Stomach smooth muscle (tissue), 2 donors: Measurements from ENCODE around the gene ZNF844.

Experiments
- H3K27ac ChIP-seq: one replicate; pipeline ENCODE4 v1.7.0; 2013; ENCODE audit warnings: mild to moderate bottlenecking, low read length, inconsistent platforms
- H3K27me3 ChIP-seq, 2 donors: one replicate each; pipeline ENCODE4 v1.7.0; 2013; ENCODE audit warnings: low read length in 2 of 2; ENCODE audit not compliant: insufficient read depth in 2 of 2, control insufficient read depth in 1 of 2
- H3K36me3 ChIP-seq, 2 donors: one replicate each; pipeline ENCODE4 v1.7.0; 2013; ENCODE audit warnings: low read length in 2 of 2; ENCODE audit not compliant: control insufficient read depth in 2 of 2, insufficient read depth in 2 of 2
- H3K4me1 ChIP-seq: one replicate; pipeline ENCODE4 v1.7.0; 2013; ENCODE audit warnings: low read length; ENCODE audit not compliant: control insufficient read depth, insufficient read depth
- H3K4me3 ChIP-seq, 2 donors: one replicate each; pipeline ENCODE4 v1.7.0; 2013; ENCODE audit warnings: low read length in 2 of 2
- H3K9ac ChIP-seq, 2 donors: one replicate each; pipeline ENCODE4 v1.7.0; 2013; ENCODE audit warnings: low read length in 2 of 2, mild to moderate bottlenecking in 1 of 2
- H3K9me3 ChIP-seq, 2 donors: one replicate each; pipeline ENCODE4 v1.7.0; 2013; ENCODE audit warnings: low read length in 2 of 2; ENCODE audit not compliant: control insufficient read depth in 2 of 2
- donor health status: healthy.
- donor health status: Pancreatic carcinoma.

Gene ZNF844

GRCh38 chr19:12064590-12065538 is at the start of gene ZNF844:
ZNF844 (plus strand) TSS chr19:12064731; CDS start chr19:12064874, 143 bp downstream.
- Histone ChIP-seq H3K9me3 (peaks cover 0 to 3% of the 10 kb centered on the region in 2 donors), H3K27me3 (no peaks in the 10 kb centered on the region), H3K27ac (peak within 1 kb of the TSS; percentile 96), H3K9ac (peak within 1 kb of the TSS; percentile 86 to 99), H3K4me1 (peaks cover 12% of the 10 kb centered on the region), H3K36me3 (peaks cover 0 to 3% of the 10 kb centered on the region in 2 donors), H3K4me3 (peak within 1 kb of the TSS; percentile 85 to 93)

GRCh38 chr19:12015015-12015752 is 49.3 kb upstream of the ZNF844 start:
- no peak overlapping the region for H3K27ac ChIP-seq
- H3K9ac ChIP-seq = no peak overlapping the region
- no peak overlapping the region for H3K4me3 ChIP-seq
- no peaks in the 10 kb centered on the region for H3K4me1 ChIP-seq
- peaks cover 33% of the 10 kb centered on the region in 2 donors for H3K36me3 ChIP-seq
- peaks cover 20 to 23% of the 10 kb centered on the region in 2 donors for H3K9me3 ChIP-seq
- H3K27me3 ChIP-seq = no peaks in the 10 kb centered on the region

GRCh38 chr19:12015753-12016116 is 48.8 kb upstream of the ZNF844 start:
- Histone ChIP-seq H3K27ac (no peak overlapping the region), H3K36me3 (peaks cover 33% of the 10 kb centered on the region in 2 donors), H3K9ac (no peak overlapping the region), H3K4me1 (no peaks in the 10 kb centered on the region), H3K9me3 (peaks cover 20 to 23% of the 10 kb centered on the region in 2 donors), H3K4me3 (no peak overlapping the region), H3K27me3 (no peaks in the 10 kb centered on the region)

GRCh38 chr19:12034198-12034597 is 30.3 kb upstream of the ZNF844 start:
- H3K27ac ChIP-seq = no peak overlapping the region
- H3K27me3 ChIP-seq = no peaks in the 10 kb centered on the region
- H3K4me1 ChIP-seq = peaks cover 16% of the 10 kb centered on the region
- H3K9ac ChIP-seq = peak overlapping the region; percentile 96 to 97
- H3K9me3 ChIP-seq = no peaks in the 10 kb centered on the region
- H3K4me3 ChIP-seq = peak overlapping the region; percentile 69 to 93
- no peaks in the 10 kb centered on the region for H3K36me3 ChIP-seq

GRCh38 chr19:12034620-12035019 is 29.9 kb upstream of the ZNF844 start:
- Histone ChIP-seq H3K4me3 (peak overlapping the region; percentile 69 to 93), H3K9me3 (no peaks in the 10 kb centered on the region), H3K9ac (peak overlapping the region; percentile 96 to 97), H3K4me1 (peaks cover 16% of the 10 kb centered on the region), H3K27ac (no peak overlapping the region), H3K27me3 (no peaks in the 10 kb centered on the region), H3K36me3 (no peaks in the 10 kb centered on the region)

- peak within 1 kb of the TSS; percentile 88 for H3K27ac ChIP-seq
- H3K36me3 ChIP-seq = no peaks in the 10 kb centered on the region
- peak within 1 kb of the TSS; percentile 96 to 97 for H3K9ac ChIP-seq
- peaks cover 16% of the 10 kb centered on the region for H3K4me1 ChIP-seq
- H3K9me3 ChIP-seq = no peaks in the 10 kb centered on the region
- no peaks in the 10 kb centered on the region for H3K27me3 ChIP-seq
- peak within 1 kb of the TSS; percentile 69 to 93 for H3K4me3 ChIP-seq
These were observed 29.0 kb upstream of the ZNF844 start, which contains the start of gene ZNF433 for GRCh38 chr19:12035220-12036172. ZNF433 (minus strand) TSS chr19:12035679; CDS start chr19:12035539, 140 bp downstream.

- Histone ChIP-seq H3K27ac (no peak overlapping the region), H3K9ac (no peak overlapping the region), H3K4me3 (no peak overlapping the region), H3K9me3 (peaks cover 6 to 15% of the 10 kb centered on the region in 2 donors), H3K36me3 (no peaks in the 10 kb centered on the region), H3K4me1 (no peaks in the 10 kb centered on the region), H3K27me3 (no peaks in the 10 kb centered on the region)
These were observed 21.6 kb upstream of the ZNF844 start for GRCh38 chr19:12042893-12043292.

GRCh38 chr19:12043752-12044422 is 20.6 kb upstream of the ZNF844 start:
- H3K4me1 ChIP-seq = no peaks in the 10 kb centered on the region
- no peak overlapping the region for H3K27ac ChIP-seq

GRCh38 chr19:12047868-12048267 is 16.7 kb upstream of the ZNF844 start:
- H3K9ac ChIP-seq = no peak overlapping the region
- no peak overlapping the region for H3K27ac ChIP-seq
- peaks cover 6 to 15% of the 10 kb centered on the region in 2 donors for H3K9me3 ChIP-seq
- no peaks in the 10 kb centered on the region for H3K36me3 ChIP-seq
- no peaks in the 10 kb centered on the region for H3K27me3 ChIP-seq
- peaks cover 9% of the 10 kb centered on the region for H3K4me1 ChIP-seq
- H3K4me3 ChIP-seq = no peak overlapping the region

More at GRCh38 chr19:12043752-12044422, 20.6 kb upstream of the ZNF844 start:
- Histone ChIP-seq H3K9me3 (peaks cover 6 to 15% of the 10 kb centered on the region in 2 donors), H3K9ac (no peak overlapping the region), H3K27me3 (no peaks in the 10 kb centered on the region), H3K36me3 (no peaks in the 10 kb centered on the region), H3K4me3 (no peak overlapping the region)
